RCC 7860 (cell line): ENCODE results near the gene PMM2.
"Not testable (repeated sequence)": the region's sequence is repeated elsewhere in the genome, so short reads cannot be mapped to it uniquely, and the experiment has no call there.

Source experiments
- DNase-seq: peaks from one replicate; pipeline ENCODE4 v3.0.0-alpha.2; 2015; ENCODE audit warnings: low spot score
- FAIRE-seq: peaks from 2 replicates; lab custom pipeline; 2012; peaks lifted over from hg19 to GRCh38; lab: Jason Lieb, UNC

PMM2 gene

DNA sequence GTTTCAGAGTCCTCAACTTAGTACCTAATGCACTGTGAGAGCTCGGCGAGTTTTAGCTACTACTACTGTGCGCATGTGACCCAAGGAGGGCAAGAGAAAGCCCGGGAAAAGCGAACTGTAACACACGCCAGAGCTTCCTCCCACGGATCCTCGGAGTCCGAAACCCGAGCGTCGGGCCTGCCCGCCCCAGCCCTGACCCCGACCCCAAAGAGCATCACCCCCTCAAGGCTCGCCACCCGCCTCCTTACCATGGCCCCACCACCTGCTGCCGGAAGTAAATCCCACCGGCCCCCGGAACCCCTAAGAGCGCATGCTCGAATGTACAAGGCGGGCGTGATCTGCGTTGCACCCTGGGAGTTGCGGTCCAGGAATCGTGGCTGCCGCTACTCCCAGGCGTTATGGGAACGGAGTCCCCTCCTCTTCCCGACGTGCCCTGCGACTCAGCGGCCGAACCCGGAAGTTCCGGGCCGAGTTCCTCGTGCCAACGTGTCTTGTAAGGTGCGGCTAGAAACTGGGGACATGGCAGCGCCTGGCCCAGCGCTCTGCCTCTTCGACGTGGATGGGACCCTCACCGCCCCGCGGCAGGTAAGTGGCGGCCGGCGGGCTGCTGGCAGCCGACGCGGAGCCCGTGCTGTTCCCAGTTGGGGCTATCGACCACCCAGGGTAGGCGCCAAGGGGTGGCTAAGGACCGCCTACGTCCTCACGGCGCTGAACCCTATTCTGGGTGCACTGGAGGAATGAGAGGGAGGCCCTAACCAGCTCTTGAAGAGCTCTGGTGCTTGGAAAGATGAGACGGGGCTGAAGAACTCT, at the start of gene PMM2, which contains the start of gene TMEM186:
PMM2 (plus strand) TSS at position 476 of the 810 bp plus-strand sequence; CDS start at position 520, 44 bp downstream.
TMEM186 (minus strand) TSS at position 276 of the 810 bp plus-strand sequence; CDS start at position 251, 25 bp downstream.
- FAIRE-seq = peak; percentile 84

GRCh38 chr16:8748944-8749343, 48.7 kb upstream of the PMM2 start:
- not testable (repeated sequence) for FAIRE-seq, DNase-seq

More for the DNA sequence above, at the start of gene PMM2, which contains the start of gene TMEM186:
- DNase-seq = peak; percentile 91

- FAIRE-seq = peak; percentile 30
- DNase-seq = peak; percentile 62
Measured at GRCh38 chr16:8751481-8752311, 45.9 kb upstream of the PMM2 start.

GRCh38 chr16:8752706-8753105, 44.9 kb upstream of the PMM2 start:
- no peak for FAIRE-seq

DNA sequence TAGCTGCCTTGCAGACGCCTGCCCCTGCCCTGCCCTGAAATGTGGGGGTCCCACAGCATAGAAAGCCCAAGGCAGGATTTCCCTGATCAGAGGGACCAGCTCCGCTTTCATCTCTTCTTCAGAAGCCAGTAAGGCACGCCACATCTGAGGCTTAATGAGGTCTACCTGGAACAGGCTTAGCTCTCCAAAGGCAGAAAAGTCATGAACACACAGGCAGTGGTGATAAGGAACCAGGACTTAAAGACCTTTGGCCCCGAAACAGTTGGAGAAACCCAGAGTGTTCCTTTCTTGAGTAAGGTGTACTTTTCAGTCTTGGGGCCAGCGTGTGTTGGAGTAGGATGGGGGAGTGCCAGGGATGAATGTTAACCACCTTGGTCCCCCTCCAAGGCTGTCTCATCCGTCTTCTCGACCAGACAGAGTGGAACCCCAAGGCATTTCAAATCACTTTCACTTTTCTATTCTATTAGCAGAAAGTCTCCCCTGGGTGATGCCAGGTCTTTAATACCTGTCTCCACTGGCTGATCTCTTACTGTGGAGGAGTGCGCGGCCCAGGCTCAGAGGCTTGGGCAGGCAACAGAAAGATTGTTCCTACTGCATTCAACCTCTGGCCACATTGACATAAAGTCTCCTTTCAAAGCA, 44.1 kb upstream of the PMM2 start:
- DNase-seq = no peak
- no peak for FAIRE-seq

More at GRCh38 chr16:8752706-8753105, 44.9 kb upstream of the PMM2 start:
- DNase-seq = no peak

DNA sequence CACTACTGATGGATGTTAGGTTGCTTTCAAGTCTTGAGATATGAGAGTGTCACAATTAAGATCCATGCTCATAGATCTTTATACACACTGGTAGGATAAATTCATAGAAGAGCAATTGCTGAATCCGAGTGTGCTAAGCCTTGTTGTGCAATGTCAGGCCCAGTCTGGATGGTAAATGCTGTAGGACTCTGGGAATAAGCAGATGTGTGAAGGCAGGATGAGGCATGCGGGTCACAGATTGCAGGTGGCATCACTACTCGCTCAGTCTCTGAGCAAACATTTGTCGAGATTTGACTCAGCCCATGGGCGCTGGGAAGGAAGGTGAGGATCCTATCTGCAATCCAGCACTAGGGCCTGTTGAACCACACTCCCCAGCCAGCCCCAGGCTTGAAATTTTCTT, 40.9 kb upstream of the PMM2 start:
- no peak for FAIRE-seq
- no peak for DNase-seq

- no peak for DNase-seq
- FAIRE-seq = no peak
Measured at GRCh38 chr16:8758022-8758421, 39.6 kb upstream of the PMM2 start.

GRCh38 chr16:8760021-8760420, 37.6 kb upstream of the PMM2 start:
- FAIRE-seq = no peak
- DNase-seq = no peak

DNA sequence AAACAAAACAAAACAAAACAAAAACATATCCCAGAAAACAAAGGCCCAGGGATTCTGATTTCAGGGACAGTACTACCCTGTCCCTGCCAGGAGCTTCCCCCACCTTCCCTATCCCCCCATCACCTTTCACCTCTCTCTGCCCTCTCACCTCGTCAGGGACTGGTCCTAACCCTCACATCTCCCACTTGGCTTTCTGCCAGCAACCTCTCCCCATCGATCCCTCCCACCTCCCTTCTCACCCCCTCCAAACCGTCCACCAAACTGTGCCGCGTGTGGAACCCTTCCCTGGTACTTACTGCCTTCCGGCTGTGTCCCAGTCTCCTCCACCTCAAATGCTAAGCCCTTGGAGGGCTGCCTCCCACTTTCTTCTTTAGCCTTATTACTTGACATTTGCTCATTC, 36.6 kb upstream of the PMM2 start:
- no peak for FAIRE-seq
- DNase-seq = no peak

DNA sequence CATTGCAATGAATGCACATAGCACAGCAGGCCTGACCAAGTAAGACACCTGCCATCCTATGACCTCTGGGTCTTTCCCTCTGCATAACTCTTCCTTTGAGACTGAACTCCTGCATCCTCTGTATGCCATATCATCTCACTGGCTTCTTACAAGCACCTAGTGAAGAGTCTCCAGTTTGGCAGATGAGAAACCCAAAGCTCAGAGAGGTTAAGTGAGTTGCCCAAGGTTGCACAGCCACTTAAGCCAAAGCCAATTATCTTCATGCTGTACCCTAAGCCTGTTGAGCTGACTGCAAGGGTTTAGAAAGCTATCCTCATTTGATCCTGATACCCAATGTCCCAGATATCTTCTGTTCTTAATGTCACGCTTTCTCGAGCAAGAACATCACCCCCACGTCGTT, 35.4 kb upstream of the PMM2 start:
- no peak for FAIRE-seq

DNA sequence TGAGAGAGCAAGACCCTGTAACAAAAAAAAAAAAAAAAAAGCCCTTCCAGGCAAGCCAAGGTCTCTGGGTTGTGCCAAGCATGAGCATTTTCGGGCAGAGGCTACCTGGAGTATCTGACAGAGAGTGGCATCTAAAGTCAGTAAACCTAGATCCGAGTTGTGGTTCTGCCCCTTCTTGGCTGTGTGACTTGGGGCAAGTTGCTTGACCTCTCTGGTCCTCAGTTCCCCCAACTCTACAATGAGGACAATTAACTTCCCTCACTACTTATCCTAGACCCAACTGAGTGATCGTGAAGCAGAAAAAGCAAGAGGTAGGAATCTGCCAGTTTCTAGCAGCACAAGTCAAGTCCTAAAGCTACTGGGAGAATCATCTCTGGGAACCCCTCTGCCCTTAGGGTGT, 34.6 kb upstream of the PMM2 start:
- FAIRE-seq = no peak
- DNase-seq = no peak

More for the DNA sequence above, 35.4 kb upstream of the PMM2 start:
- DNase-seq = no peak

- FAIRE-seq (no peak), DNase-seq (no peak)
Measured at GRCh38 chr16:8763899-8764298, 33.7 kb upstream of the PMM2 start.

- FAIRE-seq (no peak), DNase-seq (no peak)
Measured at GRCh38 chr16:8764525-8765250, 33.0 kb upstream of the PMM2 start.

GRCh38 chr16:8767176-8767575, 30.5 kb upstream of the PMM2 start:
- FAIRE-seq (no peak), DNase-seq (no peak)

GRCh38 chr16:8768283-8768682, 29.4 kb upstream of the PMM2 start:
- FAIRE-seq (no peak), DNase-seq (no peak)

- no peak for DNase-seq
- FAIRE-seq = no peak
Measured at GRCh38 chr16:8768692-8769091, 28.9 kb upstream of the PMM2 start.

- DNase-seq = no peak
- FAIRE-seq = no peak
Measured at GRCh38 chr16:8773537-8773936, 24.1 kb upstream of the PMM2 start.

- FAIRE-seq (no peak), DNase-seq (no peak)
Measured at GRCh38 chr16:8774208-8774607, 23.4 kb upstream of the PMM2 start.

GRCh38 chr16:8775359-8775758, 22.3 kb upstream of the PMM2 start:
- no peak for FAIRE-seq

DNA sequence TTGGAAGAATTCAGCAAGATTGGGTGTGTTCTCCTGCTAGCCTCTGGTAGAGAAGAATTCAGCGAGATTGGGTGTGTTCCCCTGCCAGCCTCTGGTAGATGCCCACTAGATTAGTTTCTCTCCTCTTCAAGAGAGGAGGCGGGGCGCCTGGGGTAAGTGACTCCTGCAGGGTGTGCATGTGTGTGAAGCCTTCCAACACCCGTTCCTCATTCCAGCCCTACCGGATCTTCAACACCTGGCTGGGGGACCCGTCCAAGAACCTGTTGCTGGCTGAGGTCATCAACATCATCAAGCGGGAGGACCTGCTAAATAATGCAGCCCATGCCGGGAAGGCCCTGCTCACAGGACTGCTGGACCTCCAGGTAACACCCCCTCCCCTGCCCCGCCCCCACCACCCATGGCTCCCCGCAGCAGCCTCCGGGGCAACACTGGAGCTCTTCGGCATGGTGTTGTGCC, 21.5 kb upstream of the PMM2 start:
- FAIRE-seq = no peak
- no peak for DNase-seq

More at GRCh38 chr16:8775359-8775758, 22.3 kb upstream of the PMM2 start:
- no peak for DNase-seq
